Trophoblast cell (in vitro differentiated cells and primary cell): Measurements from ENCODE around the gene FOXI3.

Source experiments
- DNase-seq, 2 donors: peaks; one replicate each; pipeline ENCODE4 v3.0.0-alpha.2; 2016
- H2AFZ ChIP-seq: 2 replicates; pipeline ENCODE4 v1.6.1; 2013; ENCODE audit warnings: low read length, moderate library complexity, mild to moderate bottlenecking; ENCODE audit not compliant: insufficient read depth, poor library complexity
- H2AK5ac ChIP-seq: 2 replicates; pipeline ENCODE4 v1.6.1; 2013; ENCODE audit warnings: mild to moderate bottlenecking, low read length
- H2BK120ac ChIP-seq: 2 replicates; pipeline ENCODE4 v1.6.1; 2013; ENCODE audit warnings: low read length, mild to moderate bottlenecking, moderate library complexity; ENCODE audit not compliant: insufficient read depth, poor library complexity
- H2BK12ac ChIP-seq: 2 replicates; pipeline ENCODE4 v1.6.1; 2013; ENCODE audit warnings: mild to moderate bottlenecking, low read length, moderate library complexity
- H2BK5ac ChIP-seq: 2 replicates; pipeline ENCODE4 v1.6.1; 2013; ENCODE audit warnings: low read length, low read depth, moderate library complexity, mild to moderate bottlenecking; ENCODE audit not compliant: poor library complexity
- H3K14ac ChIP-seq: 2 replicates; pipeline ENCODE4 v1.6.1; 2013; ENCODE audit warnings: mild to moderate bottlenecking, low read length
- H3K18ac ChIP-seq: 2 replicates; pipeline ENCODE4 v1.6.1; 2013; ENCODE audit warnings: mild to moderate bottlenecking, low read length
- H3K23ac ChIP-seq: 2 replicates; pipeline ENCODE4 v1.6.1; 2013; ENCODE audit warnings: low read length
- H3K27ac ChIP-seq: 2 replicates; pipeline ENCODE4 v1.5.1; 2013; ENCODE audit warnings: low read depth, mild to moderate bottlenecking, inconsistent platforms, low read length, moderate library complexity
- H3K27me3 ChIP-seq: 2 replicates; pipeline ENCODE4 v1.6.1; 2013; ENCODE audit warnings: inconsistent platforms, mild to moderate bottlenecking, low read length, moderate library complexity; ENCODE audit not compliant: insufficient read depth
- H3K36me3 ChIP-seq, 2 experiments: 1 replicate in 1 of 2; 2 replicates in 1 of 2; pipeline ENCODE4 v1.6.1; 2013; ENCODE audit warnings: low read length in 2 of 2, mild to moderate bottlenecking in 2 of 2, moderate library complexity in 1 of 2; ENCODE audit not compliant: insufficient read depth in 2 of 2, control insufficient read depth in 1 of 2
- H3K4ac ChIP-seq: 2 replicates; pipeline ENCODE4 v1.6.1; 2013; ENCODE audit warnings: low read depth, mild to moderate bottlenecking, low read length, moderate library complexity
- H3K4me1 ChIP-seq, 2 experiments: 1 replicate in 1 of 2; 2 replicates in 1 of 2; pipeline ENCODE4 v1.6.1; 2013; ENCODE audit warnings: low read length in 2 of 2, mild to moderate bottlenecking in 2 of 2, moderate library complexity in 1 of 2; ENCODE audit not compliant: insufficient read depth in 2 of 2, control insufficient read depth in 1 of 2
- H3K4me2 ChIP-seq: 2 replicates; pipeline ENCODE4 v1.6.1; 2013; ENCODE audit warnings: inconsistent platforms, mild to moderate bottlenecking, low read length, moderate library complexity
- H3K4me3 ChIP-seq: 2 replicates; pipeline ENCODE4 v1.5.1; 2013; ENCODE audit warnings: mild to moderate bottlenecking, low read depth, low read length, inconsistent platforms
- H3K79me1 ChIP-seq: one replicate; pipeline ENCODE4 v1.6.1; 2013; ENCODE audit warnings: low read length
- H3K79me2 ChIP-seq: 2 replicates; pipeline ENCODE4 v1.6.1; 2013; ENCODE audit warnings: low read length, mild to moderate bottlenecking; ENCODE audit not compliant: control insufficient read depth, insufficient read depth, poor library complexity
- H3K9ac ChIP-seq: 2 replicates; pipeline ENCODE4 v1.6.1; 2013; ENCODE audit warnings: mild to moderate bottlenecking, low read length
- H3K9me3 ChIP-seq: 2 replicates; pipeline ENCODE4 v1.6.1; 2013; ENCODE audit warnings: low read depth, mild to moderate bottlenecking, control low read depth, inconsistent platforms, low read length; ENCODE audit not compliant: insufficient read depth
- H4K12ac ChIP-seq: 2 replicates; pipeline ENCODE4 v1.6.1; 2013; ENCODE audit warnings: low read depth, mild to moderate bottlenecking, low read length, moderate library complexity
- H4K8ac ChIP-seq: 2 replicates; pipeline ENCODE4 v1.6.1; 2013; ENCODE audit warnings: low read depth, mild to moderate bottlenecking, low read length, moderate library complexity
- H4K91ac ChIP-seq: one replicate; pipeline ENCODE4 v1.6.1; 2013; ENCODE audit warnings: low read depth, mild to moderate bottlenecking, low read length, moderate library complexity
- WGBS: extraction: QIAGEN DNeasy Blood & Tissue Kit; methylation state at CpG from one replicate; pipeline ENCODE4 v1.1.7; 2013; ENCODE audit warnings: missing lambda C conversion rate; ENCODE audit not compliant: insufficient read length, insufficient coverage; ENCODE audit errors: extremely low coverage; 5-methylcytosine and 5-hydroxymethylcytosine counted together

Gene FOXI3

GRCh38 chr2:88472811-88473210, 20.3 kb upstream of the FOXI3 start:
- no peak overlapping the region for H4K12ac ChIP-seq
- H2BK120ac ChIP-seq, result no peak overlapping the region
- H2BK5ac ChIP-seq, result no peak overlapping the region
- no peaks in the 10 kb centered on the region for H3K27me3 ChIP-seq
- H3K9ac ChIP-seq, result no peak overlapping the region
- H4K91ac ChIP-seq, result no peak overlapping the region
- H3K79me2 ChIP-seq, result no peaks in the 10 kb centered on the region
- no peaks in the 10 kb centered on the region for H3K36me3 ChIP-seq
- H3K4me2 ChIP-seq, result no peak overlapping the region
- H3K14ac ChIP-seq, result no peak overlapping the region
- H2AFZ ChIP-seq, result no peak overlapping the region
- H3K9me3 ChIP-seq, result no peaks in the 10 kb centered on the region
- no peak overlapping the region for H2AK5ac ChIP-seq
- WGBS, result no CpG with 5 or more reads among the region's 7 CpGs
- H3K4ac ChIP-seq, result no peak overlapping the region
- no peak overlapping the region for H3K27ac ChIP-seq
- no peaks in the 10 kb centered on the region for H3K79me1 ChIP-seq
- H3K4me1 ChIP-seq, result peaks cover 0 to 2% of the 10 kb centered on the region in 2 experiments
- no peak overlapping the region for H3K4me3 ChIP-seq
- H2BK12ac ChIP-seq, result no peak overlapping the region
- H3K18ac ChIP-seq, result no peak overlapping the region
- DNase-seq, result no peak
- no peak overlapping the region for H4K8ac ChIP-seq
- H3K23ac ChIP-seq, result no peak overlapping the region

GRCh38 chr2:88471083-88471942, 18.8 kb upstream of the FOXI3 start:
- Histone ChIP-seq H3K4ac (no peak overlapping the region), H3K9ac (no peak overlapping the region), H3K4me2 (no peak overlapping the region), H3K27ac (no peak overlapping the region), H4K91ac (no peak overlapping the region), H3K36me3 (no peaks in the 10 kb centered on the region), H3K9me3 (no peaks in the 10 kb centered on the region), H4K8ac (no peak overlapping the region), H2BK12ac (no peak overlapping the region), H3K23ac (no peak overlapping the region), H3K4me3 (no peak overlapping the region), H3K27me3 (no peaks in the 10 kb centered on the region), H2AK5ac (no peak overlapping the region), H3K18ac (no peak overlapping the region), H3K79me1 (no peaks in the 10 kb centered on the region), H3K4me1 (peaks cover 0 to 2% of the 10 kb centered on the region in 2 experiments), H2BK5ac (no peak overlapping the region), H4K12ac (no peak overlapping the region), H3K79me2 (no peaks in the 10 kb centered on the region), H3K14ac (no peak overlapping the region), H2BK120ac (no peak overlapping the region), H2AFZ (no peak overlapping the region)
- DNase-seq, result no peak
- WGBS, result no CpG with 5 or more reads among the region's 11 CpGs

- no peaks in the 10 kb centered on the region for H3K9me3 ChIP-seq
- no peak overlapping the region for H4K12ac ChIP-seq
- no peaks in the 10 kb centered on the region for H3K79me2 ChIP-seq
- no CpG with 5 or more reads among the region's 4 CpGs for WGBS
- H2AFZ ChIP-seq, result no peak overlapping the region
- H3K4ac ChIP-seq, result no peak overlapping the region
- no peak for DNase-seq
- no peak overlapping the region for H3K9ac ChIP-seq
- H3K27ac ChIP-seq, result no peak overlapping the region
- H2BK5ac ChIP-seq, result no peak overlapping the region
- H3K4me2 ChIP-seq, result no peak overlapping the region
- no peak overlapping the region for H4K8ac ChIP-seq
- no peaks in the 10 kb centered on the region for H3K36me3 ChIP-seq
- H3K18ac ChIP-seq, result no peak overlapping the region
- no peak overlapping the region for H2BK120ac ChIP-seq
- no peak overlapping the region for H2BK12ac ChIP-seq
- no peak overlapping the region for H2AK5ac ChIP-seq
- H3K4me3 ChIP-seq, result no peak overlapping the region
- H4K91ac ChIP-seq, result no peak overlapping the region
- H3K4me1 ChIP-seq, result peaks cover 0 to 2% of the 10 kb centered on the region in 2 experiments
- no peak overlapping the region for H3K14ac ChIP-seq
- no peaks in the 10 kb centered on the region for H3K79me1 ChIP-seq
- no peak overlapping the region for H3K23ac ChIP-seq
- H3K27me3 ChIP-seq, result no peaks in the 10 kb centered on the region
These were observed 17.0 kb upstream of the FOXI3 start for GRCh38 chr2:88469202-88470114.

GRCh38 chr2:88464153-88464552, 11.7 kb upstream of the FOXI3 start:
- Histone ChIP-seq H3K4me1 (no peaks in the 10 kb centered on the region), H3K36me3 (no peaks in the 10 kb centered on the region), H2AK5ac (no peak overlapping the region), H2AFZ (no peak overlapping the region), H2BK5ac (no peak overlapping the region), H3K4me2 (no peak overlapping the region), H4K8ac (no peak overlapping the region), H3K18ac (no peak overlapping the region), H2BK12ac (no peak overlapping the region), H3K27me3 (no peaks in the 10 kb centered on the region), H3K14ac (no peak overlapping the region), H4K12ac (no peak overlapping the region), H3K9me3 (no peaks in the 10 kb centered on the region), H3K79me2 (no peaks in the 10 kb centered on the region), H3K4me3 (no peak overlapping the region), H3K79me1 (no peaks in the 10 kb centered on the region), H3K4ac (no peak overlapping the region), H3K27ac (no peak overlapping the region), H3K23ac (no peak overlapping the region), H2BK120ac (no peak overlapping the region), H3K9ac (no peak overlapping the region), H4K91ac (no peak overlapping the region)
- DNase-seq, result no peak
- no CpG with 5 or more reads among the region's 5 CpGs for whole genome bisulfite sequencing
